ENCODE measurements around the gene NFIB. TPM values are rescaled to one million over a fixed set of nuclear protein-coding genes. Genes with fewer than 3 reads are reported as not detected.

The NFIB gene
- total RNA-seq, 1 experiment from 2014 or later, result 12.5 TPM

GRCh38 chr9:14325147-14325546, 11.2 kb upstream of the NFIB start:
- no peaks in the 10 kb centered on the region for H3K36me3 Mint-ChIP-seq
- peaks cover 29% of the 10 kb centered on the region for H3K27me3 Mint-ChIP-seq (ENCODE audit: low read depth)
- CTCF ChIA-PET, result no interaction called here
- DNase-seq (ENCODE audit: low spot score), result no peak
- ATAC-seq, result no peak
- H3K27ac Mint-ChIP-seq, result no peak overlapping the region
- POLR2A ChIA-PET, result no interaction called here
- TF ChIP-seq, protein P1, sequence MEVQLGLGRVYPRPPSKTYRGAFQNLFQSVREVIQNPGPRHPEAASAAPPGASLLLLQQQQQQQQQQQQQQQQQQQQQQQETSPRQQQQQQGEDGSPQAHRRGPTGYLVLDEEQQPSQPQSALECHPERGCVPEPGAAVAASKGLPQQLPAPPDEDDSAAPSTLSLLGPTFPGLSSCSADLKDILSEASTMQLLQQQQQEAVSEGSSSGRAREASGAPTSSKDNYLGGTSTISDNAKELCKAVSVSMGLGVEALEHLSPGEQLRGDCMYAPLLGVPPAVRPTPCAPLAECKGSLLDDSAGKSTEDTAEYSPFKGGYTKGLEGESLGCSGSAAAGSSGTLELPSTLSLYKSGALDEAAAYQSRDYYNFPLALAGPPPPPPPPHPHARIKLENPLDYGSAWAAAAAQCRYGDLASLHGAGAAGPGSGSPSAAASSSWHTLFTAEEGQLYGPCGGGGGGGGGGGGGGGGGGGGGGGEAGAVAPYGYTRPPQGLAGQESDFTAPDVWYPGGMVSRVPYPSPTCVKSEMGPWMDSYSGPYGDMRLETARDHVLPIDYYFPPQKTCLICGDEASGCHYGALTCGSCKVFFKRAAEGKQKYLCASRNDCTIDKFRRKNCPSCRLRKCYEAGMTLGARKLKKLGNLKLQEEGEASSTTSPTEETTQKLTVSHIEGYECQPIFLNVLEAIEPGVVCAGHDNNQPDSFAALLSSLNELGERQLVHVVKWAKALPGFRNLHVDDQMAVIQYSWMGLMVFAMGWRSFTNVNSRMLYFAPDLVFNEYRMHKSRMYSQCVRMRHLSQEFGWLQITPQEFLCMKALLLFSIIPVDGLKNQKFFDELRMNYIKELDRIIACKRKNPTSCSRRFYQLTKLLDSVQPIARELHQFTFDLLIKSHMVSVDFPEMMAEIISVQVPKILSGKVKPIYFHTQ (CRISPR knock-in tag; IDR thresholded peaks at IDR 0.05), result no peak
- TF ChIP-seq GRHL2 (CRISPR knock-in tag; IDR thresholded peaks at IDR 0.05; ENCODE audit: insufficient replicate concordance, severe bottlenecking) (no peak), FOXK1 (CRISPR knock-in tag; IDR thresholded peaks at IDR 0.05) (no peak), USF1 (CRISPR knock-in tag; IDR thresholded peaks at IDR 0.05) (no peak), CREB1 (CRISPR knock-in tag; IDR thresholded peaks at IDR 0.05) (no peak)
- TF ChIP-seq, protein P2, sequence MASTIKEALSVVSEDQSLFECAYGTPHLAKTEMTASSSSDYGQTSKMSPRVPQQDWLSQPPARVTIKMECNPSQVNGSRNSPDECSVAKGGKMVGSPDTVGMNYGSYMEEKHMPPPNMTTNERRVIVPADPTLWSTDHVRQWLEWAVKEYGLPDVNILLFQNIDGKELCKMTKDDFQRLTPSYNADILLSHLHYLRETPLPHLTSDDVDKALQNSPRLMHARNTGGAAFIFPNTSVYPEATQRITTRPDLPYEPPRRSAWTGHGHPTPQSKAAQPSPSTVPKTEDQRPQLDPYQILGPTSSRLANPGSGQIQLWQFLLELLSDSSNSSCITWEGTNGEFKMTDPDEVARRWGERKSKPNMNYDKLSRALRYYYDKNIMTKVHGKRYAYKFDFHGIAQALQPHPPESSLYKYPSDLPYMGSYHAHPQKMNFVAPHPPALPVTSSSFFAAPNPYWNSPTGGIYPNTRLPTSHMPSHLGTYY (CRISPR knock-in tag; IDR thresholded peaks at IDR 0.05), result no peak
- TF ChIP-seq, protein P3, sequence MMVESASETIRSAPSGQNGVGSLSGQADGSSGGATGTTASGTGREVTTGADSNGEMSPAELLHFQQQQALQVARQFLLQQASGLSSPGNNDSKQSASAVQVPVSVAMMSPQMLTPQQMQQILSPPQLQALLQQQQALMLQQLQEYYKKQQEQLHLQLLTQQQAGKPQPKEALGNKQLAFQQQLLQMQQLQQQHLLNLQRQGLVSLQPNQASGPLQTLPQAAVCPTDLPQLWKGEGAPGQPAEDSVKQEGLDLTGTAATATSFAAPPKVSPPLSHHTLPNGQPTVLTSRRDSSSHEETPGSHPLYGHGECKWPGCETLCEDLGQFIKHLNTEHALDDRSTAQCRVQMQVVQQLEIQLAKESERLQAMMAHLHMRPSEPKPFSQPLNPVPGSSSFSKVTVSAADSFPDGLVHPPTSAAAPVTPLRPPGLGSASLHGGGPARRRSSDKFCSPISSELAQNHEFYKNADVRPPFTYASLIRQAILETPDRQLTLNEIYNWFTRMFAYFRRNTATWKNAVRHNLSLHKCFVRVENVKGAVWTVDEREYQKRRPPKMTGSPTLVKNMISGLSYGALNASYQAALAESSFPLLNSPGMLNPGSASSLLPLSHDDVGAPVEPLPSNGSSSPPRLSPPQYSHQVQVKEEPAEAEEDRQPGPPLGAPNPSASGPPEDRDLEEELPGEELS (CRISPR knock-in tag; IDR thresholded peaks at IDR 0.05), result no peak
- peaks cover 30% of the 10 kb centered on the region for H3K4me1 Mint-ChIP-seq
- no peak overlapping the region for H3K4me3 Mint-ChIP-seq
- no peaks in the 10 kb centered on the region for H3K9me3 Mint-ChIP-seq

GRCh38 chr9:14323985-14324650, 10.2 kb upstream of the NFIB start:
- Mint-ChIP-seq H3K9me3 (no peaks in the 10 kb centered on the region), H3K4me3 (peak overlapping the region; percentile 84; the same call in 1 of the 2 replicates), H3K27ac (no peak overlapping the region), H3K27me3 (ENCODE audit: low read depth) (peaks cover 31% of the 10 kb centered on the region), H3K36me3 (no peaks in the 10 kb centered on the region), H3K4me1 (peaks cover 40% of the 10 kb centered on the region)
- no peak for ATAC-seq
- ChIA-PET POLR2A (interaction anchor here (0.8 kb wide), 2 partner anchors 10 to 22 kb away, joined by 3 to 4 read pairs; partner anchors contain the start of gene NFIB), CTCF (interaction anchor here (0.6 to 0.7 kb wide), 2 partner anchors 30 to 37 kb away, joined by 3 to 4 read pairs; no protein-coding TSS in a partner anchor)
- TF ChIP-seq ZNF232 (CRISPR knock-in tag; IDR thresholded peaks at IDR 0.05), result no peak
- no peak for TF ChIP-seq EMX1 (CRISPR knock-in tag; IDR thresholded peaks at IDR 0.05)
- no peak for DNase-seq (ENCODE audit: low spot score)

DNA sequence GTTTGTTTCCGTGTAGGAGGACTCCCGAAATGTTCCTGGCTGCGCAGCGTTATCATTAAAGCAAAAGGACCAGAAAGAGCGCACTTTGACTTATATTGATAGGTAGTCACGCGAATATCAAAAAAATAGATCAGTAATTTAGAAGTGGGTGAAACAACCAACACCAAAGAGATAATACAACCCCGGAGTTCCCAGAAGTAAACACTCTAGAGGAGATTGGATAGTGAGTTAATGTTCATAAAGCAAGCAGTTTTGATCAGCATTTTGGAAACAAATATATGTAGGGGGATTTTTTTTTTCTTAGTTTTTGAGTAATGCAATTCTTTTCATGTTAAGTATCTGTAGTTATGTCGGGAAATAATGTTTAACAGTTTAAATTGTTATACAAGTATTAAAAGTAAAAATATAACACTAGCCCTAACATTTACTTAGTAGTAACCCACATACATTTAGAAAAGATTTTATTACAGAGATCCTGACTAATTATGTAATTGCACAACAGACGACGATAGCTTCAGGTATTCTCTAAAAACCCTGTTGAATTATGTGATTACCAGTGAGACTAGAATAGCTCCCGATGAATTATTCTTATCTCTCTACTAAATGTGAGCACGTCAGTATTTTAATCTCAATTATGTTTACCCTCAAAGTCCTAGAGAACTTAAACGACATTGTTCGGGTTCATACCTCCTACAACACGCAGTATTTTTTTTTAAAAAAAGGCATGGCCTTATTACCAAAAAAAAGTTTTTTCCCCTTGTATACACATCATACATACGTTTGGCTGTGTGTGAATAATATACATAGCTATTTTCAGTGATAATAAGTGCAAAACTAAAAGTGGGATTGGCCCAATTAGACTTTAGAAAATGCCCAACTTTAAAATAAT, 9.4 kb upstream of the NFIB start:
- no peak for ATAC-seq
- TF ChIP-seq TEAD4 (CRISPR knock-in tag; IDR thresholded peaks at IDR 0.05) (0 out of 2 replicates have a peak, but pooled peaks have one; percentile 0), CREB1 (CRISPR knock-in tag; IDR thresholded peaks at IDR 0.05) (no peak), NFYB (CRISPR knock-in tag; conservative IDR thresholded peaks at IDR 0.05; ENCODE audit: low read depth) (no peak), NFATC4 (CRISPR knock-in tag; IDR thresholded peaks at IDR 0.05) (no peak), JUN (CRISPR knock-in tag; IDR thresholded peaks at IDR 0.05) (no peak)
- TF ChIP-seq, protein P4, sequence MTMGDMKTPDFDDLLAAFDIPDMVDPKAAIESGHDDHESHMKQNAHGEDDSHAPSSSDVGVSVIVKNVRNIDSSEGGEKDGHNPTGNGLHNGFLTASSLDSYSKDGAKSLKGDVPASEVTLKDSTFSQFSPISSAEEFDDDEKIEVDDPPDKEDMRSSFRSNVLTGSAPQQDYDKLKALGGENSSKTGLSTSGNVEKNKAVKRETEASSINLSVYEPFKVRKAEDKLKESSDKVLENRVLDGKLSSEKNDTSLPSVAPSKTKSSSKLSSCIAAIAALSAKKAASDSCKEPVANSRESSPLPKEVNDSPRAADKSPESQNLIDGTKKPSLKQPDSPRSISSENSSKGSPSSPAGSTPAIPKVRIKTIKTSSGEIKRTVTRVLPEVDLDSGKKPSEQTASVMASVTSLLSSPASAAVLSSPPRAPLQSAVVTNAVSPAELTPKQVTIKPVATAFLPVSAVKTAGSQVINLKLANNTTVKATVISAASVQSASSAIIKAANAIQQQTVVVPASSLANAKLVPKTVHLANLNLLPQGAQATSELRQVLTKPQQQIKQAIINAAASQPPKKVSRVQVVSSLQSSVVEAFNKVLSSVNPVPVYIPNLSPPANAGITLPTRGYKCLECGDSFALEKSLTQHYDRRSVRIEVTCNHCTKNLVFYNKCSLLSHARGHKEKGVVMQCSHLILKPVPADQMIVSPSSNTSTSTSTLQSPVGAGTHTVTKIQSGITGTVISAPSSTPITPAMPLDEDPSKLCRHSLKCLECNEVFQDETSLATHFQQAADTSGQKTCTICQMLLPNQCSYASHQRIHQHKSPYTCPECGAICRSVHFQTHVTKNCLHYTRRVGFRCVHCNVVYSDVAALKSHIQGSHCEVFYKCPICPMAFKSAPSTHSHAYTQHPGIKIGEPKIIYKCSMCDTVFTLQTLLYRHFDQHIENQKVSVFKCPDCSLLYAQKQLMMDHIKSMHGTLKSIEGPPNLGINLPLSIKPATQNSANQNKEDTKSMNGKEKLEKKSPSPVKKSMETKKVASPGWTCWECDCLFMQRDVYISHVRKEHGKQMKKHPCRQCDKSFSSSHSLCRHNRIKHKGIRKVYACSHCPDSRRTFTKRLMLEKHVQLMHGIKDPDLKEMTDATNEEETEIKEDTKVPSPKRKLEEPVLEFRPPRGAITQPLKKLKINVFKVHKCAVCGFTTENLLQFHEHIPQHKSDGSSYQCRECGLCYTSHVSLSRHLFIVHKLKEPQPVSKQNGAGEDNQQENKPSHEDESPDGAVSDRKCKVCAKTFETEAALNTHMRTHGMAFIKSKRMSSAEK (CRISPR knock-in tag; IDR thresholded peaks at IDR 0.05; ENCODE audit: borderline replicate concordance), result no peak
- peaks cover 39% of the 10 kb centered on the region for H3K27me3 Mint-ChIP-seq (ENCODE audit: low read depth)
- H3K27ac Mint-ChIP-seq, result peak overlapping the region; percentile 21
- no peaks in the 10 kb centered on the region for H3K9me3 Mint-ChIP-seq
- POLR2A ChIA-PET, result interaction anchor here (0.8 kb wide), 2 partner anchors 9 to 23 kb away, joined by 3 to 4 read pairs; partner anchors contain the start of gene NFIB
- no peak for DNase-seq (ENCODE audit: low spot score)
- H3K36me3 Mint-ChIP-seq, result no peaks in the 10 kb centered on the region
- H3K4me1 Mint-ChIP-seq, result peaks cover 48% of the 10 kb centered on the region
- CTCF ChIA-PET, result interaction anchor here (0.7 kb wide), 1 partner anchor 30 kb away, joined by 3 read pairs; no protein-coding TSS in a partner anchor
- peak overlapping the region; percentile 84 for H3K4me3 Mint-ChIP-seq
